Epithelial cell of esophagus (primary cell): ENCODE data around the gene ERFL.

Source experiments
- DNase-seq: peaks from one replicate; pipeline ENCODE4 v3.0.0; 2010; ENCODE audit warnings: low read depth
- H3K4me3 ChIP-seq: 2 replicates; pipeline ENCODE4 v1.5.1; 2011; ENCODE audit warnings: mild to moderate bottlenecking, low read length, control low read depth
- TF ChIP-seq, protein P1 (sequence below): IDR thresholded peaks from 2 replicates; pipeline ENCODE4 v1.5.1; 2011; ENCODE audit warnings: low read depth, mild to moderate bottlenecking, low read length, control low read depth, inconsistent platforms; ENCODE audit not compliant: insufficient read depth; ENCODE audit errors: missing control alignments

The ERFL gene

DNA sequence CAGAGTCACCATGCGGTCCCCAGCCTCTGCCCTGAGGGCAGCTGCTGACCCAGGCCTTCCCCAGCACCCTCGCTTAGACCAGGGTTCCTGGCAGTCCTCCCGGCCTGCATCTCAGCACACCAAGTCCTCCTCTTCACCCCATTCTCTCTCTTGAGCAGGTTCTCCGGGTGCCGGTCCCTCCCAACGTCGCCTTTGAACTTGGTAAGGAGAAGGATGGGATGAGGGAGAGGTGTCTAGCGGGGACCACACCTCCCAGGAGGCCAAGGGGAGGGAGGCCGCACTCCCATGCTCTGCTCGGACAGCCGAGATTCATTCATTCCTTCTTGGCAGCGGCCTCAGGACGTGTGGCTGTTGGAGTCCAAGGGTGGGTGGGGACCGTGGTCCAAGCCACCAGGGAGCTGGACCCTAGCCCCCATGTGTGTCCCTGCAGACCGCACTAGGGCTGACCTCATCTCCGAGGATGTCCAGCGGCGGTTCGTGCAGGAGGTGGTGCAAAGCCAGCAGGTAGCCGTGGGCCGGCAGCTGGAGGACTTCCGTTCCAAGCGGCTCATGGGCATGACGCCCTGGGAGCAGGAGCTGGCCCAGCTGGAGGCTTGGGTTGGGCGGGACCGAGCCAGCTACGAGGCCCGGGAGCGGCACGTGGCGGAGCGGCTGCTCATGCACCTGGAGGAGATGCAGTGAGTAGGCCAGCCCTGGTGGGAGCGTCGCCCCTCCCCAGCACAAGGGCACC is 35.9 kb downstream of the ERFL start:
- H3K4me3 ChIP-seq, result no peak overlapping the region
- TF ChIP-seq, protein P1, sequence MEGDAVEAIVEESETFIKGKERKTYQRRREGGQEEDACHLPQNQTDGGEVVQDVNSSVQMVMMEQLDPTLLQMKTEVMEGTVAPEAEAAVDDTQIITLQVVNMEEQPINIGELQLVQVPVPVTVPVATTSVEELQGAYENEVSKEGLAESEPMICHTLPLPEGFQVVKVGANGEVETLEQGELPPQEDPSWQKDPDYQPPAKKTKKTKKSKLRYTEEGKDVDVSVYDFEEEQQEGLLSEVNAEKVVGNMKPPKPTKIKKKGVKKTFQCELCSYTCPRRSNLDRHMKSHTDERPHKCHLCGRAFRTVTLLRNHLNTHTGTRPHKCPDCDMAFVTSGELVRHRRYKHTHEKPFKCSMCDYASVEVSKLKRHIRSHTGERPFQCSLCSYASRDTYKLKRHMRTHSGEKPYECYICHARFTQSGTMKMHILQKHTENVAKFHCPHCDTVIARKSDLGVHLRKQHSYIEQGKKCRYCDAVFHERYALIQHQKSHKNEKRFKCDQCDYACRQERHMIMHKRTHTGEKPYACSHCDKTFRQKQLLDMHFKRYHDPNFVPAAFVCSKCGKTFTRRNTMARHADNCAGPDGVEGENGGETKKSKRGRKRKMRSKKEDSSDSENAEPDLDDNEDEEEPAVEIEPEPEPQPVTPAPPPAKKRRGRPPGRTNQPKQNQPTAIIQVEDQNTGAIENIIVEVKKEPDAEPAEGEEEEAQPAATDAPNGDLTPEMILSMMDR, result no peak
- DNase-seq, result no peak

DNA sequence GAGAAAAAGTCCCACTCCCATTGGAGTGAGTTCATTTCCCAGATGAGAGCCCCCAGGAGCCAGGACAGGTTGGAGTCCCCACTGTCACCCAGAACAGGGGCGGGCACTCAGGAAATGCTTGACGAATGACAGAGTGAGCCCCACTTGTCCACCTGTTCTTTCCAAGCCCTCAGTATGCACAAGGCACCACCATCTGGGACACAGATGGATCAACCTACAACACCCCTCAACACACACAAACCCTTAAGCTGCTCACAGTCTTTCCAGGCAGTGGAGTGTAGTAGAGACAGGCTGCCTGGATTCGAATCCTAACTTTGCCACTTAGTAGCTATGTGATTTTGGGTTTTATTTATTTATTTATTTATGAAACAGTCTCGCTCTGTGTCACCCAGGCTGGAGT is 37.3 kb downstream of the ERFL start:
- DNase-seq, result no peak
- H3K4me3 ChIP-seq, result no peak overlapping the region
- TF ChIP-seq, protein P1, result no peak

DNA sequence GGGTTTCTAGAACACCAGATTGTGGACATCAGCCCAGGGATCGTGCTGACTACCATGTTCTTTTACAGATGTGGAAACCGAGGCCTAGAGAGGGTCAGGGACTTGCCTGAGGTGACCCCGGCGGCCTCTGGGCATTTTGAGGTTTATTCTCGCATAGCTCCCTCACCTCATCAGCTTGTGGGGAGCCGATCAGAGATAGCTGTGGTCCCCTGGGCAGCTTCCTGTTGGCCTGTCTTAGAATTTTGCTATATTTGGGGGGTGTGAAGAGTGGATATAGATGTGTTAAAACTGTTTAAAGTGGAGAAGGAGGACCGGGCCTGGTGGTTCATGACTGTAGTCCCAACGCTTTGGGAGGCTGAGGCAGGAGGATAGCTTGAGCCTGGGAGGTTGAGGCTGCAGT is 38.4 kb downstream of the ERFL start:
- no peak overlapping the region for H3K4me3 ChIP-seq
- TF ChIP-seq, protein P1, result no peak
- no peak for DNase-seq

DNA sequence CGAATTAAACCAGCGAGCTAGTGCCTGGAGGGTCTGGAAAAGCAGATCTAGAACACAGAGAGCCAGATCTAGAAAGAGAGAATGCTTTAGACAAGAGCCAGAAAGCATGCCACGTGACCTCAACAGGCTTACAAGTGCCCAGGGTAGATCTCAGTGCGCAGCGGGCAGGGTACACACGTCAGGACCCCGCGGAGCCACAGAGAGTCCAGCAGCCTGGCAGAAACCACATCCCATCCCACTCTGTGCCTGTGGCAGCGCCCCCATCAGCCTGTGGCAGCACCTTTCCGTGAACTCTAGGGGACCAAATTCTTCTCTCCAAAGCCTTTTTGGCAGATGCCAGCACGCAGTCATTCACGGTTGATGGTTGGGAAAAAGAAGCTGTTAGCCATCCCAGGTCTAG is 39.3 kb downstream of the ERFL start:
- no peak overlapping the region for H3K4me3 ChIP-seq
- TF ChIP-seq, protein P1, result no peak
- DNase-seq, result no peak

- TF ChIP-seq, protein P1, result peak; percentile 54
- no peak overlapping the region for H3K4me3 ChIP-seq
- peak; percentile 97 for DNase-seq
These were observed 40.4 kb downstream of the ERFL start for GRCh38 chr19:41887711-41888382.

DNA sequence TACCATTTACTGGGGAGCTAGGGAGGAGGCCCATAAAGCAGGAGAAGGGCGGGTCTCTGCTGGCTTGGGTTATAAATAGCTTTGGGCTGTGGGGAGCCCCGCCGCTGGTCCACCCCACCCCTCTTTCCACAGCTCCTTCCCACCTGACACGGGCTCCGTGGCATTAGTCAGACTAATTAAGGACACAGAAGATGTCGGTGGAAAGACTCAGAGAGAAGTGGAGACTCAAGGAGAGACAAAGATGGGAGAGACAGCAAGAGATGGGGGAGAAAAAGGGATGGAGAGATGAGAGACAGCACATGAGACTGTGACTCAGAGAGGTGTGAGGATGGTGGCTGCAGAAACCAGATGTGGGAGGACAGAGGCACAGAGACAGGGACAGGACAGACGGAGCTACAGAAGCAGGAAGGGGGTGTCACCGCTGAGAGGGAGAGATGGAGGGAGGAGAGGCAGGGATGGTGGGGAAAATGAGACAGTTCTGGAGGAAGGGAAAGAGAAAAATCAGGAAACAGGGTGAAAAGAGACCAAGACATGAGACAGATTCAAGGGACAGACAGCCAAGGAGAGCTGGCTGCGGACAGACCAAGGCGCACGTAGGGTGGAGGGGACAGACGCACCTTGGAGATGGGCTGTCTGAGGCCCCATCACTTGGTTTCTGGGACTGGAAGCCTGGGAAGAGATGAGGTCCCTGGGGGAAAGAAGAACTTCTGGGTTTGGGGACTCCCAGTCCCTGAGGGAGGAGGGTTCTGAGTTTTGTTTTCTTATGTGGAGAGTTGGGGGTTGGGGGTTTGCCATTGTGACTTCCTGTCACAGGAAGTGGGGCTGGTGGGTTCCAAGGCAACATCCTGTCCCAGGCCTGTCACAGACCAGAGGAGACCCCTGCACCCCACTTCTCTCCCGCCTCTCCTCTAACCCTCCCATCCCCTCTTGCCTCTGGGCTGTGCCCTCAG is 41.2 kb downstream of the ERFL start:
- TF ChIP-seq, protein P1, result no peak
- no peak overlapping the region for H3K4me3 ChIP-seq
- DNase-seq, result peak; percentile 48
